HL-60 (cell line): Measurements from ENCODE around the gene DYSF.

Experiments
- DNase-seq, 2 experiments: peaks; one replicate each; pipeline ENCODE4 v3.0.0-alpha.2; 2010 to 2020; ENCODE audit warnings: low read depth in 1 of 2, low spot score in 1 of 2
- H3K27ac ChIP-seq: fragments of 250-450 bp; sonication (Bioruptor Pico); replicated peaks from 2 replicates; pipeline ENCODE4 v1.5.1; 2020; ENCODE audit warnings: mild to moderate bottlenecking, moderate library complexity
- H3K27me3 ChIP-seq: fragments of 250-450 bp; sonication (Bioruptor Pico); 2 replicates; pipeline ENCODE4 v1.5.1; 2021; ENCODE audit warnings: mild to moderate bottlenecking, moderate library complexity; ENCODE audit not compliant: insufficient read depth, poor library complexity, severe bottlenecking
- H3K4me3 ChIP-seq: replicated peaks from 2 replicates; pipeline ENCODE4 v1.5.1; 2011; ENCODE audit warnings: mild to moderate bottlenecking, control low read depth, low read length; ENCODE audit not compliant: insufficient read depth
- GABPA ChIP-seq: IDR thresholded peaks from 2 replicates; pipeline ENCODE4 v1.6.1; 2012; ENCODE audit warnings: low read depth
- POLR2AphosphoS5 ChIP-seq: IDR thresholded peaks from 2 replicates; pipeline ENCODE4 v1.6.1; 2012; ENCODE audit warnings: low read depth
- REST ChIP-seq: IDR thresholded peaks from 2 replicates; pipeline ENCODE4 v1.6.1; 2012; ENCODE audit warnings: low read depth; ENCODE audit not compliant: insufficient replicate concordance
- SPI1 ChIP-seq: IDR thresholded peaks from 2 replicates; pipeline ENCODE4 v1.6.1; 2012; ENCODE audit warnings: low read depth, mild to moderate bottlenecking, borderline replicate concordance
- TF ChIP-seq, protein P1 (sequence below): IDR thresholded peaks from one replicate; pipeline ENCODE4 v1.5.1; 2011; ENCODE audit warnings: low read length, control low read depth, inconsistent platforms; ENCODE audit not compliant: insufficient read depth

Gene DYSF

DNA sequence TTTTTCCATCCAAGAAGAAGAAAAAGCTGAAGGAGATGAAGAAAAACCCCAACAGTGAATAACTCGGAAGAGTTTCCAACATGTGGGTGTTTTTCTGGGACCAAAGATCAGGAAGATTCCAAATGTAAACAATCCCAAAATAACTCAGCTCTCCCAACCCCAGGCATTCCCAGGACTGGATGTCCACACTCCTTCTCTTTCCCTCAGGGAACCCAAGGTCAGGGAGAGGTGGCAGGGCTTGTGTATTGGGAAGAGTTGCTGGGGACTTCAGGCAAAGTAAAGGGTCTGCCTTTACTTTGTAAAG, 268.0 kb downstream of the DYSF start:
- Histone ChIP-seq H3K27me3 (no peaks in the 10 kb centered on the region), H3K4me3 (no peak overlapping the region), H3K27ac (no peak overlapping the region)
- DNase-seq, result no peak
- no peak for TF ChIP-seq POLR2AphosphoS5
- TF ChIP-seq, protein P1, sequence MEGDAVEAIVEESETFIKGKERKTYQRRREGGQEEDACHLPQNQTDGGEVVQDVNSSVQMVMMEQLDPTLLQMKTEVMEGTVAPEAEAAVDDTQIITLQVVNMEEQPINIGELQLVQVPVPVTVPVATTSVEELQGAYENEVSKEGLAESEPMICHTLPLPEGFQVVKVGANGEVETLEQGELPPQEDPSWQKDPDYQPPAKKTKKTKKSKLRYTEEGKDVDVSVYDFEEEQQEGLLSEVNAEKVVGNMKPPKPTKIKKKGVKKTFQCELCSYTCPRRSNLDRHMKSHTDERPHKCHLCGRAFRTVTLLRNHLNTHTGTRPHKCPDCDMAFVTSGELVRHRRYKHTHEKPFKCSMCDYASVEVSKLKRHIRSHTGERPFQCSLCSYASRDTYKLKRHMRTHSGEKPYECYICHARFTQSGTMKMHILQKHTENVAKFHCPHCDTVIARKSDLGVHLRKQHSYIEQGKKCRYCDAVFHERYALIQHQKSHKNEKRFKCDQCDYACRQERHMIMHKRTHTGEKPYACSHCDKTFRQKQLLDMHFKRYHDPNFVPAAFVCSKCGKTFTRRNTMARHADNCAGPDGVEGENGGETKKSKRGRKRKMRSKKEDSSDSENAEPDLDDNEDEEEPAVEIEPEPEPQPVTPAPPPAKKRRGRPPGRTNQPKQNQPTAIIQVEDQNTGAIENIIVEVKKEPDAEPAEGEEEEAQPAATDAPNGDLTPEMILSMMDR, result no peak
- no peak for TF ChIP-seq GABPA
- TF ChIP-seq REST, result no peak
- TF ChIP-seq SPI1, result no peak

DNA sequence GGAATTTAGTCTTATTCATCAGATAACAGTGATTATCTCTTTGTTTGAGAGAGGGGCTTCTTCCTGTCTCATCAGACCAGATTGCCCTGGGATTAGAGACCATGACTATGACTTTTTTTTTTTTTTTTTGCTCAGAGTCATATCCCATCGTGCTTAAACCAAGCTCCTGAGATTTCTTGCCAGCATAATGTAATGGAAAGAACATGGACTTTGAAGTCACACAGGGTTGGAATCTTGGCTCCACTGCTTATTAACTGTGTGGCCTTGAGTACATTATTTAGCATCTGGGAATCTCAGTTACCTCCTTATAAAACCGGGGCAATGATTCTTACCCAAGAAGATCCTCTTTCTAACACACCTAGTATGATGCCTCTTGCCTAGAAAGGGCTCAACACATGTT, 268.3 kb downstream of the DYSF start:
- DNase-seq, result no peak
- Histone ChIP-seq H3K27me3 (no peaks in the 10 kb centered on the region), H3K27ac (no peak overlapping the region), H3K4me3 (no peak overlapping the region)
- TF ChIP-seq POLR2AphosphoS5, result no peak
- no peak for TF ChIP-seq GABPA
- no peak for TF ChIP-seq SPI1
- TF ChIP-seq REST, result no peak
- TF ChIP-seq, protein P1, result no peak

DNA sequence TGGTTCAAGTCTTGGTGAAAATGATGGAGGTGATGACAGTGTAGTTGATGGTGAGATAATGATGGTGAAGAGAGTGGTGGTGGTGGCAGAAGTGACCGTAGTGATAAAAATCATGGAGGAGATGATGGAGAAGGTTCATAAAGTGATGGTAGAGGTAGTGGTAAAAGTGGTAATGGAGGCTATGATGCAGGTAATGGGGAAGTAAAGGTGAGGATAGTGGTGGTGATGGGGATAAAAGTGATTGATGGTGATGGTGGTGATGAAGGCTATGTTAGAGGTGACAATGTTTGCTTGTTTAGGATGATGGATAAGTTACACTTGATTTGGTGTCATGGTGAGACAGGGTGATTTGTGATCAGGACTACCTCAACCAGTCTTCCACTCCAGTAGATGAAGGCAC, 268.9 kb downstream of the DYSF start:
- no peak for DNase-seq
- no peaks in the 10 kb centered on the region for H3K27me3 ChIP-seq
- H3K27ac ChIP-seq, result no peak overlapping the region
- TF ChIP-seq GABPA, result no peak
- TF ChIP-seq POLR2AphosphoS5, result no peak
- TF ChIP-seq, protein P1, result no peak
- TF ChIP-seq REST, result no peak
- TF ChIP-seq SPI1, result no peak
- no peak overlapping the region for H3K4me3 ChIP-seq
